SU-DHL-6 (cell line): Measurements from ENCODE around the gene ARHGAP10.

Experiments
- H2AFZ ChIP-seq: fragments of 200-600 bp; sonication (generic); 2 replicates; pipeline ENCODE4 v1.6.1; 2014; ENCODE audit warnings: low read depth, mild to moderate bottlenecking, moderate library complexity, mixed read lengths, antibody characterized with exemption, low read length; ENCODE audit not compliant: severe bottlenecking
- H3F3A ChIP-seq: fragments of 200-600 bp; shearing (Covaris generic); 2 replicates; pipeline ENCODE4 v1.6.0; 2016; ENCODE audit warnings: antibody characterized with exemption, mild to moderate bottlenecking; ENCODE audit not compliant: insufficient read depth
- H3K27ac ChIP-seq: fragments of 200-600 bp; sonication (generic); 2 replicates; pipeline ENCODE4 v1.5.1; 2016; ENCODE audit warnings: low read depth, mild to moderate bottlenecking, low read length, moderate library complexity, mixed read lengths
- H3K27me3 ChIP-seq: fragments of 200-600 bp; sonication (generic), shearing (Covaris generic); 2 replicates; pipeline ENCODE4 v1.6.0; 2014; ENCODE audit warnings: mild to moderate bottlenecking, low read length
- H3K36me3 ChIP-seq: fragments of 200-600 bp; sonication (generic); 2 replicates; pipeline ENCODE4 v1.6.1; 2014; ENCODE audit warnings: mild to moderate bottlenecking, low read length, mixed read lengths
- H3K4me2 ChIP-seq: fragments of 300-600, 200-600 bp; shearing (Covaris generic), sonication (generic); 2 replicates; pipeline ENCODE4 v1.6.0; 2014; ENCODE audit warnings: low read length, low read depth, mild to moderate bottlenecking; ENCODE audit not compliant: poor library complexity, severe bottlenecking
- H3K4me3 ChIP-seq: fragments of 200-600 bp; sonication (generic); 2 replicates; pipeline ENCODE4 v1.5.1; 2014; ENCODE audit warnings: antibody characterized with exemption, low read length, mild to moderate bottlenecking, mixed read lengths; ENCODE audit not compliant: insufficient read depth, poor library complexity, severe bottlenecking
- H3K79me2 ChIP-seq: fragments of 200-600 bp; sonication (generic); 2 replicates; pipeline ENCODE4 v1.6.1; 2014; ENCODE audit warnings: mild to moderate bottlenecking, low read length, moderate library complexity; ENCODE audit not compliant: insufficient read depth
- H3K9ac ChIP-seq: fragments of 200-600 bp; sonication (generic); 2 replicates; pipeline ENCODE4 v1.7.0; 2014; ENCODE audit warnings: mild to moderate bottlenecking, low read length
- H3K9me2 ChIP-seq: fragments of 200-600 bp; sonication (generic); replicated peaks from 2 replicates; pipeline ENCODE4 v1.6.1; 2014; ENCODE audit warnings: low read length; ENCODE audit not compliant: insufficient read depth
- H3K9me3 ChIP-seq: fragments of 200-600 bp; sonication (generic); 2 replicates; pipeline ENCODE4 v1.6.1; 2014; ENCODE audit warnings: low read length, mixed read lengths; ENCODE audit not compliant: insufficient read depth
- H4K20me1 ChIP-seq: fragments of 200-600 bp; sonication (generic); 2 replicates; pipeline ENCODE4 v1.6.1; 2014; ENCODE audit warnings: low read depth, mild to moderate bottlenecking, antibody characterized with exemption, low read length, moderate library complexity, mixed read lengths
- CTCF ChIP-seq: fragments of 200-600 bp; sonication (generic); IDR thresholded peaks from one replicate; pipeline ENCODE4 v1.5.1; 2017; ENCODE audit warnings: antibody characterized with exemption, mild to moderate bottlenecking, low read length, moderate library complexity; ENCODE audit not compliant: insufficient read depth, poor library complexity, severe bottlenecking
- EZH2phosphoT487 ChIP-seq: fragments of 200-600 bp; sonication (generic), shearing (Covaris generic); conservative IDR thresholded peaks from 2 replicates; pipeline ENCODE4 v1.6.1; 2018; ENCODE audit warnings: mild to moderate bottlenecking, antibody characterized with exemption, low read length, moderate library complexity, mixed read lengths

Gene ARHGAP10

GRCh38 chr4:147770831-147771230, 38.9 kb downstream of the ARHGAP10 start:
- Histone ChIP-seq H3K27me3 (no peaks in the 10 kb centered on the region), H3K9me3 (no peaks in the 10 kb centered on the region), H3K27ac (no peak overlapping the region), H3K36me3 (no peaks in the 10 kb centered on the region), H3F3A (no peaks in the 10 kb centered on the region), H3K79me2 (no peaks in the 10 kb centered on the region), H2AFZ (no peak overlapping the region), H3K4me2 (no peak overlapping the region), H3K9ac (no peak overlapping the region), H3K9me2 (no peaks in the 10 kb centered on the region), H4K20me1 (no peaks in the 10 kb centered on the region), H3K4me3 (no peak overlapping the region)
- TF ChIP-seq CTCF (no peak), EZH2phosphoT487 (no peak)

DNA sequence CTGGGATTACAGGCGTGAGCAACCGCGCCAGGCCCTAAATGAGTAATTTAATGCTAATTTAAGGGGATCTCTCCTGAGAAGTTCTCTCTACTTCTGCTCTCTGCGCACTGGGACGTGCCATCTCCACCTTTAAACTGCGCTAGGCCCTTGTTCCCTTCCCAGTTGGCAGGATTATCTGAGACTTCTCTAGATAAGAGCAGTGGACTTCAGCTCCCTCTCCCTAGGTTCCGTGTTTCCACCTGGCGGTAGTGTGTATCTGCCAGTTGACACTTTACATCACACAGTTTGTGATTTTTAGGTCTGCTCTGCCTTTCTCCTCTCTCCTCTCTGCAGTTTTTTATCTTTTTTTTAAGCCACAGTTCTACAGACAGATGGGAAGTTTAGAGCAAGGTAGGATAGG, 40.2 kb downstream of the ARHGAP10 start:
- Histone ChIP-seq H3F3A (no peaks in the 10 kb centered on the region), H3K4me3 (no peak overlapping the region), H3K9me2 (no peaks in the 10 kb centered on the region), H3K36me3 (no peaks in the 10 kb centered on the region), H2AFZ (no peak overlapping the region), H3K27me3 (no peaks in the 10 kb centered on the region), H3K9ac (no peak overlapping the region), H3K9me3 (no peaks in the 10 kb centered on the region), H3K4me2 (no peak overlapping the region), H3K27ac (no peak overlapping the region), H4K20me1 (no peaks in the 10 kb centered on the region), H3K79me2 (no peaks in the 10 kb centered on the region)
- TF ChIP-seq CTCF (no peak), EZH2phosphoT487 (no peak)

DNA sequence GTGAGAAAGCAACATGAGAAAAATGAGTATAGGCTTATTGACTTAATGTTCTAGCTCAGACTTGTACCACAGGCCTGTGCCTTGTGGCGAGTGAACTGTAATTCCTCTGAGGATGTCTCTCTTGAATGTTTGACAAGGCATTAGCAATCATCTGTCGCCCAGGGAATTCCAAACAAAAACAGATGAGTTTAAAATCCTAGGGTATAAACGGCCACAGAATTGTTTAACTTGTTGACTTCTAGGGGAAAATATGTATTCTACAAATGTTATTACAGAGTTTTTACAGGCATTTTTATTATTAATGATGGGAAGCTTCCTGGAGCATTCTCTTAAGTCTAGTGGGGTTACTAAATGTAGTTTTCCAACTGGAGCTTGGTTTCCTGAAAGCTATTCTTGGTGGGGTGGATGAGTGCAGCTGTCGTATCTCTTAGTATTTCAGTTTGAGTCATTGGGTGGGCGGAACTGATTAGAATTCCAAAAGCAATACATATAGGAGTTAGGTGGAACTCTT, 40.6 kb downstream of the ARHGAP10 start:
- Histone ChIP-seq H3K9ac (no peak overlapping the region), H3K4me2 (no peak overlapping the region), H3K36me3 (no peaks in the 10 kb centered on the region), H2AFZ (no peak overlapping the region), H3K9me3 (no peaks in the 10 kb centered on the region), H3K27ac (no peak overlapping the region), H3F3A (no peaks in the 10 kb centered on the region), H3K27me3 (no peaks in the 10 kb centered on the region), H3K4me3 (no peak overlapping the region), H4K20me1 (no peaks in the 10 kb centered on the region), H3K9me2 (no peaks in the 10 kb centered on the region), H3K79me2 (no peaks in the 10 kb centered on the region)
- TF ChIP-seq EZH2phosphoT487 (no peak), CTCF (no peak)
